Measurements from ENCODE around the gene GSC. TPM values are rescaled to one million over a fixed set of nuclear protein-coding genes. Genes with fewer than 3 reads are reported as not detected.
A peak's percentile ranks its signal among the peaks of the same experiment; 100 is the strongest.

GSC gene
- polyA plus RNA-seq, 1 experiment: not detected

GRCh38 chr14:94771158-94771905 lies 1.4 kb upstream of the GSC start:
- ChIA-PET POLR2A (no interaction called here), CTCF (no interaction called here)
- H3K36me3 ChIP-seq (ENCODE audit: control insufficient read depth, insufficient read depth, low read length): no peaks in the 10 kb centered on the region
- TF ChIP-seq, protein P1, sequence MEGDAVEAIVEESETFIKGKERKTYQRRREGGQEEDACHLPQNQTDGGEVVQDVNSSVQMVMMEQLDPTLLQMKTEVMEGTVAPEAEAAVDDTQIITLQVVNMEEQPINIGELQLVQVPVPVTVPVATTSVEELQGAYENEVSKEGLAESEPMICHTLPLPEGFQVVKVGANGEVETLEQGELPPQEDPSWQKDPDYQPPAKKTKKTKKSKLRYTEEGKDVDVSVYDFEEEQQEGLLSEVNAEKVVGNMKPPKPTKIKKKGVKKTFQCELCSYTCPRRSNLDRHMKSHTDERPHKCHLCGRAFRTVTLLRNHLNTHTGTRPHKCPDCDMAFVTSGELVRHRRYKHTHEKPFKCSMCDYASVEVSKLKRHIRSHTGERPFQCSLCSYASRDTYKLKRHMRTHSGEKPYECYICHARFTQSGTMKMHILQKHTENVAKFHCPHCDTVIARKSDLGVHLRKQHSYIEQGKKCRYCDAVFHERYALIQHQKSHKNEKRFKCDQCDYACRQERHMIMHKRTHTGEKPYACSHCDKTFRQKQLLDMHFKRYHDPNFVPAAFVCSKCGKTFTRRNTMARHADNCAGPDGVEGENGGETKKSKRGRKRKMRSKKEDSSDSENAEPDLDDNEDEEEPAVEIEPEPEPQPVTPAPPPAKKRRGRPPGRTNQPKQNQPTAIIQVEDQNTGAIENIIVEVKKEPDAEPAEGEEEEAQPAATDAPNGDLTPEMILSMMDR (IDR thresholded peaks at IDR 0.05; ENCODE audit: insufficient read depth, low read depth, low read length): no peak
- no peak for DNase-seq (ENCODE audit: low read depth)
- H3K27me3 ChIP-seq (ENCODE audit: control insufficient read depth, insufficient read depth, low read length): peaks cover 49% of the 10 kb centered on the region
- no peak overlapping the region for H3K4me3 ChIP-seq (ENCODE audit: low read depth, low read length)

DNA sequence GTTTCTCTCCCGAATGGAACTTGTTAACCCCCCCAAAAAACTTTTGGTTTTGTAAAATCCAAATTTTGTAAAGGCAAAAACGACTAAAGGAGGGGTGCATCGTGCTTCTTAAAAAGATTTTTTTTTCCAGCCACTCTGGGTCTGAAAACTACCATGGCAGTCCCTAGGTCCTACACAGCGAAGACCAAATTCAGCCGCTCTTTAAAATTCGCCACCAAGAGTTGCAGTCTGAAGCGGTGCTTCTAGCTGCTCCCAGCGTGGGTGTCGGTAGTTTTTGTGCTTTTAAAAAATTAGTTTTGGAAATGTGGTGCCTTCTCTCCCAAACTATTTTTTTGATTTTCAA lies 873 bp upstream of the GSC start:
- DNase-seq (ENCODE audit: low read depth): no peak
- H3K27me3 ChIP-seq (ENCODE audit: control insufficient read depth, insufficient read depth, low read length): peaks cover 49% of the 10 kb centered on the region
- POLR2A ChIA-PET: no interaction called here

GRCh38 chr14:94770251-94770749 lies 387 bp upstream of the GSC start:
- Histone ChIP-seq H3K36me3 (ENCODE audit: control insufficient read depth, insufficient read depth, low read length) (no peaks in the 10 kb centered on the region), H3K4me3 (ENCODE audit: low read depth, low read length) (peak overlapping the region; percentile 42), H3K27me3 (ENCODE audit: control insufficient read depth, insufficient read depth, low read length) (peaks cover 49% of the 10 kb centered on the region)
- ChIA-PET POLR2A (no interaction called here), CTCF (no interaction called here)
- DNase-seq (ENCODE audit: low read depth): no peak
- TF ChIP-seq, protein P1 (IDR thresholded peaks at IDR 0.05; ENCODE audit: insufficient read depth, low read depth, low read length): no peak

More for the DNA sequence above, 873 bp upstream of the GSC start:
- CTCF ChIA-PET: no interaction called here
- Histone ChIP-seq H3K36me3 (ENCODE audit: control insufficient read depth, insufficient read depth, low read length) (no peaks in the 10 kb centered on the region), H3K4me3 (ENCODE audit: low read depth, low read length) (no peak overlapping the region)
- TF ChIP-seq, protein P1 (IDR thresholded peaks at IDR 0.05; ENCODE audit: insufficient read depth, low read depth, low read length): no peak

DNA sequence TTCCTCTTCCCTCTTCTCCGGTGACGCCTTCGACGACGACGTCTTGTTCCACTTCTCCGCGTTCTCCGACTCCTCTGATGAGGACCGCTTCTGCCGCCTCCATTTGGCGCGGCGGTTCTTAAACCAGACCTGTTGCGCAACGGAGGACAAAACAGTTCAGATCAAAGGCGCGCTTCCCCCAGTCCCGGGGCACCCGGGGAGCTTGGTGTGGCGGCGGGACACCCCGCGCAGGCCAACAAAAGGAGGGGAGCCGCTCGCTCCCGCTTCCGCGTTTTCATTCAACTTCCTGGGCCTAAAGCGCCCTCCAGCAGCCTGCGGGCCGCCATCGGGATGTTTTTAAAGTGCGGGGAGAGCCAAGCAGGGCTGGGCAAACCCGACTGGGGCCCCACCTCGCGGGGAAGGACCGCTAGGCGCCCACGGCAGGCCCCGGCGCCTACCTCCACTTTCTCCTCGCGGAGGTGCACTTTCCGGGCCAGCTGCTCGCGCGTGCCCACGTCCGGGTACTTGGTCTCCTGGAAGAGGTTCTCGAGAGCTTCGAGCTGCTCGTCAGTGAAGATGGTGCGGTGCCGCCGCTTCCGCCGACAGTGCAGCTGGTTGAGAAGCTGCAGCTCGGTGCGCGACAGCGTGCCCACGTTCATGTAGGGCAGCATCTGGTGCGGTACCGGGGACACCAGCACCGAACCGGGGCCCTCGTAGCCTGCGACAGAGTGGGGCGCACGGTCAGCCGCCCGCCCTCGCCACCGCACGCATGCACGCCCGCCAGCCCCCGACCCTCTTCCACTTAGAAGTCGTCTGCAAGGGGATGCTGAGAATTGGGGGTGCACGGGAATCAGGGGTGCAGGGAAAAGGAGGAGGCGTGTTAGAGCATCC lies 1.2 kb downstream of the GSC start:
- ChIA-PET CTCF (interaction anchor here (0.5 to 0.6 kb wide), 2 partner anchors 9 to 178 kb away, joined by 3 read pairs; no protein-coding TSS in a partner anchor), POLR2A (no interaction called here)
- TF ChIP-seq, protein P1 (IDR thresholded peaks at IDR 0.05; ENCODE audit: insufficient read depth, low read depth, low read length): no peak
- no peak for DNase-seq (ENCODE audit: low read depth)
- peak overlapping the region; percentile 16 for H3K4me3 ChIP-seq (ENCODE audit: low read depth, low read length)
- H3K36me3 ChIP-seq (ENCODE audit: control insufficient read depth, insufficient read depth, low read length): no peaks in the 10 kb centered on the region
- H3K27me3 ChIP-seq (ENCODE audit: control insufficient read depth, insufficient read depth, low read length): peaks cover 44% of the 10 kb centered on the region

DNA sequence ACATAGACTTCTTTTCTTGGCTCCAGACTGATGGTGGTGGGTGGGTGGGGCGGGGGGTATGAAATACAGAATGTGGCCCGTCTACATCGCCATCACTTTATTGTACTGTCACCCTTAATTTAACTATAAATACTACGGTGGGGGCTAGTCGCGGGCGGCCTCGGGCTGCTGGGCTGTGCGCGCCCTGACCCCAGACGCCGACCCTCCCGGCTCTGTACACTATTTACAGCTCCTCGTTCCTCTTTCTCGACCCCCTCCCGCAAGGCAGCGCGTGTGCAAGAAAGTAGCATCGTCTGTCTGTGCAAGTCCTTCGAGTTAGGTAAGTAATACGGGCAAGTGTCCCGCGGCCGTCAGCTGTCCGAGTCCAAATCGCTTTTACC lies 1.8 kb downstream of the GSC start:
- Histone ChIP-seq H3K36me3 (ENCODE audit: control insufficient read depth, insufficient read depth, low read length) (no peaks in the 10 kb centered on the region), H3K4me3 (ENCODE audit: low read depth, low read length) (no peak overlapping the region), H3K27me3 (ENCODE audit: control insufficient read depth, insufficient read depth, low read length) (peaks cover 38% of the 10 kb centered on the region)
- ChIA-PET CTCF (interaction anchor here (0.6 kb wide), 1 partner anchor 179 kb away, joined by 3 read pairs; no protein-coding TSS in a partner anchor), POLR2A (no interaction called here)
- TF ChIP-seq, protein P1 (IDR thresholded peaks at IDR 0.05; ENCODE audit: insufficient read depth, low read depth, low read length): no peak
- no peak for DNase-seq (ENCODE audit: low read depth)

Data from BJ (cell line).